IMR-90 (cell line): ENCODE data around the gene BICD1. TPM values are rescaled to one million over a fixed set of nuclear protein-coding genes. Genes with fewer than 3 reads are reported as not detected.

Experiments used
- ATAC-seq: fragments of 200-7000 bp; cut with Tn5 transposase; 2 replicates; pipeline ENCODE4 v1.9.1; 2020; ENCODE audit warnings: low read depth, mild to moderate bottlenecking, moderate library complexity
- BruUV-seq: library from RNA; stranded (reverse); fragments of 400-500 nt; replicated peaks from 2 replicates; lab custom pipeline; 2021; lab: Mats Ljungman, UMichigan
- CTCF ChIA-PET: fragments of 300-600 bp; formaldehyde crosslinking; extraction: SDS; loops from one replicate; lab custom pipeline; 2021; ENCODE audit warnings: antibody characterized with exemption; lab: Yijun Ruan, JAX
- POLR2A ChIA-PET: fragments of 300-600 bp; sonication (Branson Sonifier 250); formaldehyde crosslinking; loops from one replicate; lab custom pipeline; 2022; ENCODE audit warnings: antibody characterized with exemption; ENCODE audit not compliant: unreplicated experiment; lab: Charles Lee
- DNase-seq: peaks from one replicate; pipeline ENCODE4 v3.0.0; 2013
- H2AFZ ChIP-seq: replicated peaks from 2 replicates; pipeline ENCODE3; 2013; ENCODE audit warnings: low read length, mild to moderate bottlenecking; ENCODE audit not compliant: poor library complexity
- H2AK5ac ChIP-seq: 2 replicates; pipeline ENCODE4 v1.6.1; 2013; ENCODE audit warnings: low read depth, low read length, inconsistent platforms
- H2AK9ac ChIP-seq: replicated peaks from 2 replicates; pipeline ENCODE3; 2013; ENCODE audit warnings: mild to moderate bottlenecking, low read depth, low read length, moderate library complexity; ENCODE audit not compliant: poor library complexity
- H2BK120ac ChIP-seq: 2 replicates; pipeline ENCODE4 v1.6.1; 2013; ENCODE audit warnings: low read depth, low read length, inconsistent platforms
- H2BK15ac ChIP-seq: 3 replicates; pipeline ENCODE4 v1.6.1; 2013; ENCODE audit warnings: low read depth, low read length, inconsistent platforms
- H2BK20ac ChIP-seq: 2 replicates; pipeline ENCODE4 v1.6.1; 2013; ENCODE audit warnings: low read depth, mild to moderate bottlenecking, inconsistent platforms, low read length, moderate library complexity
- H2BK5ac ChIP-seq: 2 replicates; pipeline ENCODE4 v1.6.1; 2013; ENCODE audit warnings: mild to moderate bottlenecking, low read depth, low read length, inconsistent platforms; ENCODE audit not compliant: poor library complexity, severe bottlenecking
- H3K14ac ChIP-seq: replicated peaks from 2 replicates; pipeline ENCODE4 v1.6.1; 2013; ENCODE audit warnings: low read depth, low read length, inconsistent platforms
- H3K18ac ChIP-seq: 2 replicates; pipeline ENCODE4 v1.6.1; 2013; ENCODE audit warnings: low read depth, low read length, control low read depth
- H3K23ac ChIP-seq: 2 replicates; pipeline ENCODE4 v1.6.1; 2013; ENCODE audit warnings: low read depth, low read length, inconsistent platforms
- H3K27ac ChIP-seq: 2 replicates; pipeline ENCODE4 v1.5.1; 2013; ENCODE audit warnings: mild to moderate bottlenecking, control low read depth, low read length; ENCODE audit not compliant: insufficient read depth
- H3K27me3 ChIP-seq: 2 replicates; pipeline ENCODE4 v1.6.1; 2013; ENCODE audit warnings: low read length; ENCODE audit not compliant: control insufficient read depth, insufficient read depth
- H3K36me3 ChIP-seq: 2 replicates; pipeline ENCODE4 v1.6.1; 2013; ENCODE audit warnings: low read length, mixed read lengths; ENCODE audit not compliant: control insufficient read depth, insufficient read depth
- H3K4ac ChIP-seq: 2 replicates; pipeline ENCODE4 v1.6.1; 2013; ENCODE audit warnings: low read depth, low read length, inconsistent platforms
- H3K4me1 ChIP-seq: 2 replicates; pipeline ENCODE4 v1.6.1; 2013; ENCODE audit warnings: low read length, mixed read lengths; ENCODE audit not compliant: control insufficient read depth, insufficient read depth
- H3K4me2 ChIP-seq: 2 replicates; pipeline ENCODE4 v1.6.1; 2013; ENCODE audit warnings: low read depth, mild to moderate bottlenecking, control low read depth, low read length, moderate library complexity
- H3K4me3 ChIP-seq: 2 replicates; pipeline ENCODE4 v1.5.1; 2013; ENCODE audit warnings: low read depth, mild to moderate bottlenecking, control low read depth, low read length, moderate library complexity; ENCODE audit not compliant: insufficient read depth
- H3K56ac ChIP-seq: 2 replicates; pipeline ENCODE4 v1.6.1; 2013; ENCODE audit warnings: low read length, inconsistent platforms; ENCODE audit not compliant: insufficient read depth; ENCODE audit errors: extremely low read depth
- H3K79me1 ChIP-seq, 2 experiments: 2 replicates each; pipeline ENCODE4 v1.6.1; 2013; ENCODE audit warnings: low read length in 2 of 2, inconsistent platforms in 1 of 2, low read depth in 1 of 2
- H3K9ac ChIP-seq: 2 replicates; pipeline ENCODE4 v1.6.1; 2013; ENCODE audit warnings: low read depth, low read length, control low read depth
- H3K9me1 ChIP-seq: 2 replicates; pipeline ENCODE4 v1.6.1; 2013; ENCODE audit warnings: low read length, inconsistent platforms; ENCODE audit not compliant: insufficient read depth
- H3K9me3 ChIP-seq: 2 replicates; pipeline ENCODE4 v1.6.1; 2013; ENCODE audit warnings: low read length; ENCODE audit not compliant: control insufficient read depth, insufficient read depth
- H4K20me1 ChIP-seq: 2 replicates; pipeline ENCODE4 v1.6.1; 2013; ENCODE audit warnings: low read length, inconsistent platforms; ENCODE audit not compliant: insufficient read depth
- H4K5ac ChIP-seq: 2 replicates; pipeline ENCODE4 v1.6.1; 2013; ENCODE audit warnings: mild to moderate bottlenecking, low read depth, low read length, control low read depth
- H4K8ac ChIP-seq, 2 experiments: 2 replicates each; pipeline ENCODE4 v1.6.1; 2013; ENCODE audit warnings: low read depth in 2 of 2, low read length in 2 of 2, control low read depth in 1 of 2, inconsistent platforms in 1 of 2
- H4K91ac ChIP-seq: 2 replicates; pipeline ENCODE4 v1.6.1; 2013; ENCODE audit warnings: low read depth, low read length, inconsistent platforms; ENCODE audit not compliant: insufficient read depth
- MAFK ChIP-seq: IDR thresholded peaks from 2 replicates; pipeline ENCODE4 v1.6.1; 2012; ENCODE audit warnings: low read depth, low read length, improper control_type of control experiment
- NFE2L2 ChIP-seq: fragments of 150-350 bp; IDR thresholded peaks from 2 replicates; pipeline ENCODE4 v1.6.1; 2016; ENCODE audit warnings: low read depth, mild to moderate bottlenecking, low read length
- POLR2A ChIP-seq: IDR thresholded peaks from 2 replicates; pipeline ENCODE4 v1.6.1; 2012; ENCODE audit warnings: mild to moderate bottlenecking, low read depth, low read length
- RFX5 ChIP-seq: IDR thresholded peaks from 2 replicates; pipeline ENCODE4 v1.8.0; 2012; ENCODE audit warnings: low read depth, mild to moderate bottlenecking, low read length, moderate library complexity
- WGBS, 2 experiments: methylation state at CpG; one replicate each; pipeline versions ENCODE4 v1.1.5 to v1.1.7; 2013; ENCODE audit warnings: missing lambda C conversion rate in 2 of 2; ENCODE audit not compliant: insufficient read length in 1 of 2; ENCODE audit errors: extremely low coverage in 2 of 2; 5-methylcytosine and 5-hydroxymethylcytosine counted together
- dilution Hi-C: fragments of 300-500 bp; cut with HindIII; formaldehyde crosslinking; loops from one replicate; pipeline ENCODE4 v1.14.3; 2018; ENCODE audit warnings: low sequenced_read_pairs; ENCODE audit not compliant: unreplicated experiment
- in situ Hi-C: fragments of 300-500 bp; cut with MboI; formaldehyde crosslinking; loops from 3 replicates; pipeline ENCODE4 v1.14.3; 2019; ENCODE audit warnings: low sequenced_read_pairs, inconsistent platforms, mixed read lengths
- intact Hi-C: fragments of 100-400 bp; cut with micrococcal nuclease; formaldehyde crosslinking; loops from 2 replicates; pipeline ENCODE4 v1.10.0; 2022
- polyA plus RNA-seq, 3 experiments: library from polyadenylated mRNA; depleted of rRNA; stranded (reverse); fragments of >200 nt; gene quantifications; 2 replicates each; pipeline ENCODE4 v1.2.3, GENCODE V29; 2012; ENCODE audit warnings: low replicate concordance in 1 of 3
- total RNA-seq: library from RNA; depleted of rRNA; stranded (reverse); fragments of >200 nt; gene quantifications from 2 replicates; pipeline ENCODE4 v1.2.3, GENCODE V29; 2012

The BICD1 gene
- total and polyA plus RNA-seq, 2 of the 4 experiments (the other 2 are of a cell fraction): 17.2 to 21.8 TPM

DNA sequence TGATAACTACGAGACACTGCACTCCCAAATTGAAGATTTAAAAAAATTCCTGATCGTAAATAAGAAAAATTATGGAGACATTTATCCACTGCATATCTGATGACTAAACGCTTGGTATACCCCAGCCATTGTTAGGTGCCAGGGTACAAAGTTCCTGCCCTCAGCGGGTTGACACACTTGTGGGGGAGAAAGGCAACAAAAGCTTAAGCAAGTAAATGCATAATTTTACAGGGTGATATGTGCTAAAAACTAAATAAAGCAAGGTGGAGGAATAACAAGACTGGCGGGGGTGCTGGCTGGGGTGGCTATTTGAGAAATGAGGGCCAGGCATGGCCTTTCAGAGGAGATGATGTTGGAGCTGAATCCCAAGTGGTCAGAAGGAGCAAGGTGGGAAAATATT, 25.0 kb downstream of the BICD1 start:
- no peak overlapping the region for H2BK15ac ChIP-seq
- H3K18ac ChIP-seq: no peak overlapping the region
- H3K4me2 ChIP-seq: no peak overlapping the region
- no peak overlapping the region for H3K27ac ChIP-seq
- POLR2A ChIA-PET: no interaction called here
- H4K5ac ChIP-seq: no peak overlapping the region
- no peak overlapping the region for H4K91ac ChIP-seq
- peaks cover 7% of the 10 kb centered on the region for H3K4me1 ChIP-seq
- peaks cover 27% of the 10 kb centered on the region for H4K20me1 ChIP-seq
- CTCF ChIA-PET: interaction anchor here (1.5 kb wide), 1 partner anchor 12 kb away, joined by 9 read pairs; no protein-coding TSS in a partner anchor
- no peak for DNase-seq
- peaks cover 9% of the 10 kb centered on the region for H3K9me1 ChIP-seq
- no peak overlapping the region for H2BK120ac ChIP-seq
- H3K9ac ChIP-seq: no peak overlapping the region
- H2AK9ac ChIP-seq: no peak overlapping the region
- H2AFZ ChIP-seq: no peak overlapping the region
- H2BK20ac ChIP-seq: no peak overlapping the region
- dilution Hi-C loops (no loop called here), in situ Hi-C loops (no loop called here), intact Hi-C loops (no loop called here)
- H2BK5ac ChIP-seq: no peak overlapping the region
- no peaks in the 10 kb centered on the region for H3K9me3 ChIP-seq
- no peak overlapping the region for H3K56ac ChIP-seq
- H3K23ac ChIP-seq: no peak overlapping the region
- H4K8ac ChIP-seq: no peak overlapping the region
- 100% methylated on average over 1 of the region's 5 CpGs; no CpG with 5 or more reads in 1 of the 2 experiments for WGBS, 2 experiments
- H3K14ac ChIP-seq: no peak overlapping the region
- no peak overlapping the region for H2AK5ac ChIP-seq
- H3K79me1 ChIP-seq: peaks cover 40 to 57% of the 10 kb centered on the region in 2 experiments
- H3K4ac ChIP-seq: no peak overlapping the region
- no peak for ATAC-seq
- TF ChIP-seq NFE2L2 (no peak), MAFK (no peak), POLR2A (no peak), RFX5 (no peak)
- H3K27me3 ChIP-seq: no peaks in the 10 kb centered on the region
- peaks cover 3% of the 10 kb centered on the region for H3K36me3 ChIP-seq
- H3K4me3 ChIP-seq: no peak overlapping the region
- no TSS peak for BruUV-seq
